ENCODE data around the gene OR2AG1.

Gene OR2AG1

GRCh38 chr11:6742260-6742659, 40.6 kb upstream of the OR2AG1 start:
- H3K27ac ChIP-seq = no peak overlapping the region
- no peak overlapping the region for H3K4me3 ChIP-seq
- TF ChIP-seq EZH2 (IDR thresholded peaks at IDR 0.05) = no peak
- no peak for TF ChIP-seq POLR2AphosphoS5 (IDR thresholded peaks at IDR 0.05; ENCODE audit: borderline replicate concordance, low read depth, low read length)
- TF ChIP-seq FOXP2 (optimal IDR thresholded peaks at IDR 0.05; ENCODE audit: control extremely low read depth, extremely low read length, insufficient read depth) = no peak
- DNase-seq (ENCODE audit: low read depth, low spot score) = no peak
- no peak overlapping the region for H3K9ac ChIP-seq (ENCODE audit: insufficient read length)
- H3K36me3 ChIP-seq (ENCODE audit: insufficient read depth, low read length) = no peaks in the 10 kb centered on the region
- H3K9me3 ChIP-seq (ENCODE audit: low read depth, low read length) = no peaks in the 10 kb centered on the region

- no peak overlapping the region for H3K4me3 ChIP-seq
- no peaks in the 10 kb centered on the region for H3K9me3 ChIP-seq (ENCODE audit: low read depth, low read length)
- no peak for DNase-seq (ENCODE audit: low read depth, low spot score)
- H3K36me3 ChIP-seq (ENCODE audit: insufficient read depth, low read length) = no peaks in the 10 kb centered on the region
- H3K9ac ChIP-seq (ENCODE audit: insufficient read length) = no peak overlapping the region
- H3K27ac ChIP-seq = no peak overlapping the region
- no peak for TF ChIP-seq POLR2AphosphoS5 (IDR thresholded peaks at IDR 0.05; ENCODE audit: borderline replicate concordance, low read depth, low read length)
- TF ChIP-seq EZH2 (IDR thresholded peaks at IDR 0.05) = no peak
- no peak for TF ChIP-seq FOXP2 (optimal IDR thresholded peaks at IDR 0.05; ENCODE audit: control extremely low read depth, extremely low read length, insufficient read depth)
Observed at GRCh38 chr11:6745018-6745417, 37.8 kb upstream of the OR2AG1 start.

GRCh38 chr11:6745465-6746015, 37.3 kb upstream of the OR2AG1 start:
- no peak overlapping the region for H3K9ac ChIP-seq (ENCODE audit: insufficient read length)
- H3K9me3 ChIP-seq (ENCODE audit: low read depth, low read length) = no peaks in the 10 kb centered on the region
- DNase-seq (ENCODE audit: low read depth, low spot score) = no peak
- no peaks in the 10 kb centered on the region for H3K36me3 ChIP-seq (ENCODE audit: insufficient read depth, low read length)
- H3K27ac ChIP-seq = no peak overlapping the region
- TF ChIP-seq FOXP2 (optimal IDR thresholded peaks at IDR 0.05; ENCODE audit: control extremely low read depth, extremely low read length, insufficient read depth) (no peak), POLR2AphosphoS5 (IDR thresholded peaks at IDR 0.05; ENCODE audit: borderline replicate concordance, low read depth, low read length) (no peak), EZH2 (IDR thresholded peaks at IDR 0.05) (no peak)
- H3K4me3 ChIP-seq = no peak overlapping the region

GRCh38 chr11:6746086-6746618, 36.7 kb upstream of the OR2AG1 start:
- no peak overlapping the region for H3K9ac ChIP-seq (ENCODE audit: insufficient read length)
- TF ChIP-seq POLR2AphosphoS5 (IDR thresholded peaks at IDR 0.05; ENCODE audit: borderline replicate concordance, low read depth, low read length) (no peak), EZH2 (IDR thresholded peaks at IDR 0.05) (no peak), FOXP2 (optimal IDR thresholded peaks at IDR 0.05; ENCODE audit: control extremely low read depth, extremely low read length, insufficient read depth) (no peak)
- DNase-seq (ENCODE audit: low read depth, low spot score) = no peak
- no peaks in the 10 kb centered on the region for H3K36me3 ChIP-seq (ENCODE audit: insufficient read depth, low read length)
- no peaks in the 10 kb centered on the region for H3K9me3 ChIP-seq (ENCODE audit: low read depth, low read length)
- no peak overlapping the region for H3K4me3 ChIP-seq
- no peak overlapping the region for H3K27ac ChIP-seq

- Histone ChIP-seq H3K36me3 (ENCODE audit: insufficient read depth, low read length) (no peaks in the 10 kb centered on the region), H3K27ac (no peak overlapping the region), H3K9me3 (ENCODE audit: low read depth, low read length) (no peaks in the 10 kb centered on the region), H3K4me3 (no peak overlapping the region), H3K9ac (ENCODE audit: insufficient read length) (no peak overlapping the region)
- DNase-seq (ENCODE audit: low read depth, low spot score) = no peak
- TF ChIP-seq POLR2AphosphoS5 (IDR thresholded peaks at IDR 0.05; ENCODE audit: borderline replicate concordance, low read depth, low read length) (no peak), EZH2 (IDR thresholded peaks at IDR 0.05) (no peak), FOXP2 (optimal IDR thresholded peaks at IDR 0.05; ENCODE audit: control extremely low read depth, extremely low read length, insufficient read depth) (no peak)
Observed at GRCh38 chr11:6746626-6747025, 36.2 kb upstream of the OR2AG1 start.

- no peak overlapping the region for H3K9ac ChIP-seq (ENCODE audit: insufficient read length)
- no peak for DNase-seq (ENCODE audit: low read depth, low spot score)
- H3K27ac ChIP-seq = no peak overlapping the region
- no peak overlapping the region for H3K4me3 ChIP-seq
- H3K9me3 ChIP-seq (ENCODE audit: low read depth, low read length) = no peaks in the 10 kb centered on the region
- TF ChIP-seq FOXP2 (optimal IDR thresholded peaks at IDR 0.05; ENCODE audit: control extremely low read depth, extremely low read length, insufficient read depth) = no peak
- TF ChIP-seq POLR2AphosphoS5 (IDR thresholded peaks at IDR 0.05; ENCODE audit: borderline replicate concordance, low read depth, low read length) = no peak
- TF ChIP-seq EZH2 (IDR thresholded peaks at IDR 0.05) = no peak
- H3K36me3 ChIP-seq (ENCODE audit: insufficient read depth, low read length) = no peaks in the 10 kb centered on the region
Observed at GRCh38 chr11:6747097-6747668, 35.6 kb upstream of the OR2AG1 start.

- DNase-seq (ENCODE audit: low read depth, low spot score) = no peak
- no peaks in the 10 kb centered on the region for H3K9me3 ChIP-seq (ENCODE audit: low read depth, low read length)
- no peak for TF ChIP-seq POLR2AphosphoS5 (IDR thresholded peaks at IDR 0.05; ENCODE audit: borderline replicate concordance, low read depth, low read length)
- TF ChIP-seq FOXP2 (optimal IDR thresholded peaks at IDR 0.05; ENCODE audit: control extremely low read depth, extremely low read length, insufficient read depth) = no peak
- no peak for TF ChIP-seq EZH2 (IDR thresholded peaks at IDR 0.05)
- H3K4me3 ChIP-seq = no peak overlapping the region
- no peaks in the 10 kb centered on the region for H3K36me3 ChIP-seq (ENCODE audit: insufficient read depth, low read length)
- H3K9ac ChIP-seq (ENCODE audit: insufficient read length) = no peak overlapping the region
- H3K27ac ChIP-seq = no peak overlapping the region
Observed at GRCh38 chr11:6755303-6755952, 27.4 kb upstream of the OR2AG1 start.

GRCh38 chr11:6755953-6756347, 26.9 kb upstream of the OR2AG1 start:
- no peaks in the 10 kb centered on the region for H3K36me3 ChIP-seq (ENCODE audit: insufficient read depth, low read length)
- H3K9ac ChIP-seq (ENCODE audit: insufficient read length) = no peak overlapping the region
- no peaks in the 10 kb centered on the region for H3K9me3 ChIP-seq (ENCODE audit: low read depth, low read length)
- DNase-seq (ENCODE audit: low read depth, low spot score) = no peak
- no peak overlapping the region for H3K4me3 ChIP-seq
- TF ChIP-seq EZH2 (IDR thresholded peaks at IDR 0.05) = no peak
- no peak for TF ChIP-seq FOXP2 (optimal IDR thresholded peaks at IDR 0.05; ENCODE audit: control extremely low read depth, extremely low read length, insufficient read depth)
- TF ChIP-seq POLR2AphosphoS5 (IDR thresholded peaks at IDR 0.05; ENCODE audit: borderline replicate concordance, low read depth, low read length) = no peak
- H3K27ac ChIP-seq = no peak overlapping the region

Measured in SK-N-MC (cell line).